Smooth muscle cell (in vitro differentiated cells): ENCODE data around the gene RBM44. TPM values are rescaled to one million over a fixed set of nuclear protein-coding genes. Genes with fewer than 3 reads are reported as not detected.
"Not testable (repeated sequence)": the region's sequence is repeated elsewhere in the genome, so short reads cannot be mapped to it uniquely, and the experiment has no call there.

Source experiments
- DNase-seq: peaks from one replicate; lab custom pipeline; 2025; ENCODE audit not compliant: unreplicated experiment; lab: John Stamatoyannopoulos, UW
- H2AFZ ChIP-seq: fragments of 200-600 bp; sonication (generic); 2 replicates; pipeline ENCODE4 v1.6.0; 2016; ENCODE audit warnings: antibody characterized with exemption, low read depth, mild to moderate bottlenecking
- H3F3A ChIP-seq: fragments of 200-600 bp; sonication (generic); 2 replicates; pipeline ENCODE4 v1.6.0; 2017; ENCODE audit warnings: antibody characterized with exemption, low read depth
- H3K27ac ChIP-seq: fragments of 200-600 bp; sonication (generic); 2 replicates; pipeline ENCODE4 v1.5.1; 2016; ENCODE audit warnings: low read depth, mild to moderate bottlenecking
- H3K27me3 ChIP-seq: fragments of 200-600 bp; sonication (generic); 2 replicates; pipeline ENCODE4 v1.6.1; 2016; ENCODE audit warnings: low read depth, mild to moderate bottlenecking
- H3K36me3 ChIP-seq: fragments of 200-600 bp; sonication (generic); 2 replicates; pipeline ENCODE4 v1.5.1; 2016; ENCODE audit warnings: low read depth
- H3K4me1 ChIP-seq: fragments of 200-600 bp; sonication (generic); 2 replicates; pipeline ENCODE4 v1.5.1; 2016; ENCODE audit warnings: low read depth
- H3K4me2 ChIP-seq: fragments of 200-600 bp; sonication (generic); 2 replicates; pipeline ENCODE4 v1.6.0; 2016; ENCODE audit warnings: mild to moderate bottlenecking
- H3K4me3 ChIP-seq: fragments of 200-600 bp; sonication (generic); 2 replicates; pipeline ENCODE4 v1.5.1; 2016; ENCODE audit warnings: mild to moderate bottlenecking
- H3K79me2 ChIP-seq: fragments of 200-600 bp; sonication (generic); 2 replicates; pipeline ENCODE4 v1.6.0; 2016; ENCODE audit warnings: low read depth, mild to moderate bottlenecking
- H3K9ac ChIP-seq: fragments of 200-600 bp; sonication (generic); 2 replicates; pipeline ENCODE4 v1.6.0; 2016; ENCODE audit warnings: low read depth
- H3K9me3 ChIP-seq: fragments of 200-600 bp; sonication (generic); replicated peaks from 2 replicates; pipeline ENCODE4 v1.5.1; 2016; ENCODE audit warnings: low read depth
- H4K20me1 ChIP-seq: fragments of 200-600 bp; sonication (generic); 2 replicates; pipeline ENCODE4 v1.6.0; 2016; ENCODE audit warnings: low read depth
- CTCF ChIP-seq: fragments of 200-600 bp; sonication (generic); IDR thresholded peaks from 2 replicates; pipeline ENCODE4 v1.5.1; 2017; ENCODE audit warnings: borderline replicate concordance, mild to moderate bottlenecking, antibody characterized with exemption; ENCODE audit not compliant: insufficient read depth, poor library complexity, severe bottlenecking
- WGBS: methylation state at CpG from one replicate; pipeline ENCODE4 v1.1.7; 2016; ENCODE audit warnings: low lambda C conversion rate; 5-methylcytosine and 5-hydroxymethylcytosine counted together
- polyA plus RNA-seq: library from polyadenylated mRNA; unstranded; fragments of >200 nt; fragmentation: Nextera tagmentation; extraction: Ambion mirVana; gene quantifications from 2 replicates; pipeline ENCODE4 v1.2.1, GENCODE V29; 2016
- total RNA-seq: library from RNA; depleted of rRNA; stranded (reverse); fragments of >200 nt; gene quantifications from 2 replicates; pipeline ENCODE4 v1.2.3, GENCODE V29; 2014

The RBM44 gene
- total and polyA plus RNA-seq, 2 experiments from 2014 or later, result 0.15 to 1.2 TPM

GRCh38 chr2:237779521-237779920, 19.1 kb upstream of the RBM44 start:
- no peak for DNase-seq
- WGBS, result 92% methylated on average over 14 of the region's 14 CpGs
- H3K9ac ChIP-seq, result no peak overlapping the region
- H3K27me3 ChIP-seq, result no peaks in the 10 kb centered on the region
- no peaks in the 10 kb centered on the region for H3K9me3 ChIP-seq
- H3K79me2 ChIP-seq, result no peaks in the 10 kb centered on the region
- peaks cover 14% of the 10 kb centered on the region for H3K36me3 ChIP-seq
- H3K4me1 ChIP-seq, result no peaks in the 10 kb centered on the region
- H2AFZ ChIP-seq, result no peak overlapping the region
- H3K4me3 ChIP-seq, result no peak overlapping the region
- TF ChIP-seq CTCF, result no peak
- no peaks in the 10 kb centered on the region for H3F3A ChIP-seq
- no peak overlapping the region for H3K27ac ChIP-seq
- H3K4me2 ChIP-seq, result no peak overlapping the region
- no peaks in the 10 kb centered on the region for H4K20me1 ChIP-seq

DNA sequence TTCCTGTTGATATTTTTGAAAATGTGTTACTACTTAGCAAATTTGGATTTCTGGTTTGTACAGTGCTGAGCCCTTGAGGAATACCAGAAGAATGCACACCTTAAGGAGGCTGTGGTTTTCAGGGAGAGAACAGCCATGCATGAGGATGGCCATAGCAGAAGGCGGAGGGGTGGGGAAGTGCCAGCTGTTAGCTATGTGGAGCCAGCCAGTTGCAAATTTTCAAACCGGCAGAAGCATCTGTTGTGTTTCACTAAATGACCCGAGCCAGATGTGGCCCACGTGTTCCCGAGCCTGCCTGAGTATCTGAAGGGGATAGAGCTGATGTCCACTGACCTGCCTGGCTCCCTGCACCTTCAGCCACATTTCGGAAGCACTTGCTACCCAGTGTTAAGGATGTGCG, 16.4 kb upstream of the RBM44 start:
- H3K9ac ChIP-seq, result no peak overlapping the region
- no peak overlapping the region for H3K4me2 ChIP-seq
- H3K79me2 ChIP-seq, result no peaks in the 10 kb centered on the region
- TF ChIP-seq CTCF, result no peak
- H2AFZ ChIP-seq, result no peak overlapping the region
- H3K27ac ChIP-seq, result no peak overlapping the region
- H4K20me1 ChIP-seq, result no peaks in the 10 kb centered on the region
- H3K4me1 ChIP-seq, result no peaks in the 10 kb centered on the region
- H3K4me3 ChIP-seq, result no peak overlapping the region
- H3F3A ChIP-seq, result no peaks in the 10 kb centered on the region
- peaks cover 2% of the 10 kb centered on the region for H3K9me3 ChIP-seq
- peaks cover 14% of the 10 kb centered on the region for H3K36me3 ChIP-seq
- WGBS, result 91% methylated on average over 7 of the region's 7 CpGs
- H3K27me3 ChIP-seq, result no peaks in the 10 kb centered on the region
- no peak for DNase-seq

DNA sequence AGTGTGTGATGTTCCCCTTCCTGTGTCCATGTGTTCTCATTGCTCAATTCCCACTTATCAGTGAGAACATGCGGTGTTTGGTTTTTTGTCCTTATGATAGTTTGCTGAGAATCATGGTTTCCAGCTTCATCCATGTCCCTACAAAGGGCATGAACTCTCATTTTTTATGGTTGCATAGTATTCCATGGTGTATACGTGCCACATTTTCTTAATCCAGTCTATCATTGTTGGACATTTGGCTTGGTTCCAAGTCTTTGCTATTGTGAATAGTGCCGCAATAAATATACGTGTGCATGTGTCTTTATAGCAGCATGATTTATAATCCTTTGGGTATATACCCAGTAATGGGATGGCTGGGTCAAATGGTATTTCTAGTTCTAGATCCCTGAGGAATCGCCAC, 14.9 kb upstream of the RBM44 start:
- not testable (repeated sequence) for H3K79me2 ChIP-seq, DNase-seq, H3F3A ChIP-seq, H2AFZ ChIP-seq, H3K4me1 ChIP-seq, H3K27ac ChIP-seq, H3K9ac ChIP-seq, H3K4me3 ChIP-seq, H3K27me3 ChIP-seq, H3K4me2 ChIP-seq, H3K9me3 ChIP-seq, H4K20me1 ChIP-seq
- WGBS, result 47% methylated on average over 2 of the region's 5 CpGs
- peaks cover 18% of the 10 kb centered on the region for H3K36me3 ChIP-seq

GRCh38 chr2:237786936-237787335, 11.6 kb upstream of the RBM44 start:
- H3K4me2 ChIP-seq, result no peak overlapping the region
- peaks cover 9% of the 10 kb centered on the region for H3K36me3 ChIP-seq
- 73% methylated on average over 4 of the region's 4 CpGs for WGBS
- no peak overlapping the region for H2AFZ ChIP-seq
- H3K27me3 ChIP-seq, result no peaks in the 10 kb centered on the region
- H3K79me2 ChIP-seq, result no peaks in the 10 kb centered on the region
- H3K9me3 ChIP-seq, result peaks cover 6% of the 10 kb centered on the region
- no peaks in the 10 kb centered on the region for H4K20me1 ChIP-seq
- no peak for TF ChIP-seq CTCF
- H3K4me1 ChIP-seq, result no peaks in the 10 kb centered on the region
- H3K9ac ChIP-seq, result no peak overlapping the region
- no peaks in the 10 kb centered on the region for H3F3A ChIP-seq
- no peak overlapping the region for H3K4me3 ChIP-seq
- no peak overlapping the region for H3K27ac ChIP-seq
- no peak for DNase-seq
